WTC11 (cell line): ENCODE data around the gene GARIN1A.

Source experiments
- ATF1 ChIP-seq: sonication (generic); formaldehyde crosslinking; IDR thresholded peaks from 2 replicates; pipeline ENCODE4 v1.8.1; 2023; ENCODE audit warnings: mild to moderate bottlenecking, moderate library complexity, missing genetic modification reagents
- ATF2 ChIP-seq: sonication (generic); formaldehyde crosslinking; IDR thresholded peaks from 2 replicates; pipeline ENCODE4 v1.8.1; 2022; ENCODE audit warnings: low read depth, missing genetic modification reagents, borderline replicate concordance
- ATF3 ChIP-seq: sonication (generic); formaldehyde crosslinking; conservative IDR thresholded peaks from 2 replicates; pipeline ENCODE4 v1.8.1; 2022; ENCODE audit warnings: mild to moderate bottlenecking, missing genetic modification reagents
- ATF6 ChIP-seq: sonication (generic); formaldehyde crosslinking; IDR thresholded peaks from 2 replicates; pipeline ENCODE4 v1.8.1; 2023; ENCODE audit warnings: mild to moderate bottlenecking, missing genetic modification reagents
- CTCF ChIP-seq: fragments of 200-600 bp; IDR thresholded peaks from 2 replicates; pipeline ENCODE4 v1.8.0; 2022; ENCODE audit warnings: antibody characterized with exemption
- ESRRA ChIP-seq: sonication (generic); formaldehyde crosslinking; IDR thresholded peaks from 2 replicates; pipeline ENCODE4 v1.8.1; 2022; ENCODE audit warnings: mild to moderate bottlenecking, missing genetic modification reagents, borderline replicate concordance
- FOXP1 ChIP-seq: sonication (generic); formaldehyde crosslinking; IDR thresholded peaks from 2 replicates; pipeline ENCODE4 v1.8.0; 2022; ENCODE audit warnings: missing genetic modification reagents, mild to moderate bottlenecking, moderate library complexity, borderline replicate concordance
- KAT7 ChIP-seq: sonication (generic); formaldehyde crosslinking; IDR thresholded peaks from 2 replicates; pipeline ENCODE4 v1.8.1; 2023; ENCODE audit warnings: missing genetic modification reagents, mild to moderate bottlenecking, borderline replicate concordance
- MLX ChIP-seq: sonication (generic); formaldehyde crosslinking; IDR thresholded peaks from 2 replicates; pipeline ENCODE4 v1.8.1; 2023; ENCODE audit warnings: mild to moderate bottlenecking, missing genetic modification reagents, moderate library complexity
- NFYB ChIP-seq: sonication (generic); formaldehyde crosslinking; conservative IDR thresholded peaks from 2 replicates; pipeline ENCODE4 v1.8.0; 2022; ENCODE audit warnings: low read depth, missing genetic modification reagents
- SMAD3 ChIP-seq: sonication (generic); formaldehyde crosslinking; IDR thresholded peaks from 2 replicates; pipeline ENCODE4 v1.8.0; 2022; ENCODE audit warnings: missing genetic modification reagents, mild to moderate bottlenecking, borderline replicate concordance

- no peak for TF ChIP-seq FOXP1 (CRISPR knock-in tag)
- no peak for TF ChIP-seq CTCF
- no peak for TF ChIP-seq ATF2 (CRISPR knock-in tag)
- TF ChIP-seq MLX (CRISPR knock-in tag) = no peak
- TF ChIP-seq ESRRA = no peak
- TF ChIP-seq NFYB = no peak
- no peak for TF ChIP-seq KAT7 (CRISPR knock-in tag)
- no peak for TF ChIP-seq ATF6
- no peak for TF ChIP-seq SMAD3 (CRISPR knock-in tag)
- TF ChIP-seq ATF3 = no peak
- no peak for TF ChIP-seq ATF1 (CRISPR knock-in tag)
Observed at GRCh38 chr7:128701062-128701785, 29.1 kb downstream of the GARIN1A start.
